Fibroblast of pulmonary artery (primary cell): ENCODE data around the gene AMFR.
"Not testable (repeated sequence)": the region's sequence is repeated elsewhere in the genome, so short reads cannot be mapped to it uniquely, and the experiment has no call there.

Source experiments
- DNase-seq: peaks from one replicate; pipeline ENCODE4 v3.0.0-alpha.2; 2010; ENCODE audit warnings: low read depth
- H3K4me3 ChIP-seq: replicated peaks from 2 replicates; pipeline ENCODE4 v1.5.1; 2011; ENCODE audit warnings: low read depth, mild to moderate bottlenecking, control low read depth, low read length, moderate library complexity
- TF ChIP-seq, protein P1 (sequence below): IDR thresholded peaks from 2 replicates; pipeline ENCODE4 v1.5.1; 2011; ENCODE audit warnings: mild to moderate bottlenecking, control low read depth, low read length, inconsistent platforms; ENCODE audit errors: missing control alignments

AMFR gene

DNA sequence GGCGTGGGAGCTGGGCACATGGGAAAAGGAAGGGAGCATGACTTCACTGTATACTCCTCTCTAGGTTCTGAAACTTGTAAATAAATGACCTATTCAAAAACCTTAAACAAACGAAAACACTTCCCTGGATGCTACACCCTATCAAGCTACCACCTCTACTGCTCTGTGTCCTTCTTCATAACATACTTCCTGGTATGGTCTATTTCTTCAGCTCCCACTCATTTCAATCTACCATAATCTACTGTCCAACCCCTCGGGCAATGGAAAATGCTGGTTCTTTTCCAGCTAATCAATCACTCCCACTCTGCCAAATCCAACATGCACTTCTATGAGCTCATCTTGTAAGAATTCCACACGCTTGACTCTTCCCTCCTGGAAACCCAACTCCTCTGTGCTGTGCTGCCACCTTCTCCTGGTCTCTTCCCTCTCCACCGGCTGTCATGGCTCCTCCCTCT is 42.4 kb downstream of the AMFR start:
- TF ChIP-seq, protein P1, sequence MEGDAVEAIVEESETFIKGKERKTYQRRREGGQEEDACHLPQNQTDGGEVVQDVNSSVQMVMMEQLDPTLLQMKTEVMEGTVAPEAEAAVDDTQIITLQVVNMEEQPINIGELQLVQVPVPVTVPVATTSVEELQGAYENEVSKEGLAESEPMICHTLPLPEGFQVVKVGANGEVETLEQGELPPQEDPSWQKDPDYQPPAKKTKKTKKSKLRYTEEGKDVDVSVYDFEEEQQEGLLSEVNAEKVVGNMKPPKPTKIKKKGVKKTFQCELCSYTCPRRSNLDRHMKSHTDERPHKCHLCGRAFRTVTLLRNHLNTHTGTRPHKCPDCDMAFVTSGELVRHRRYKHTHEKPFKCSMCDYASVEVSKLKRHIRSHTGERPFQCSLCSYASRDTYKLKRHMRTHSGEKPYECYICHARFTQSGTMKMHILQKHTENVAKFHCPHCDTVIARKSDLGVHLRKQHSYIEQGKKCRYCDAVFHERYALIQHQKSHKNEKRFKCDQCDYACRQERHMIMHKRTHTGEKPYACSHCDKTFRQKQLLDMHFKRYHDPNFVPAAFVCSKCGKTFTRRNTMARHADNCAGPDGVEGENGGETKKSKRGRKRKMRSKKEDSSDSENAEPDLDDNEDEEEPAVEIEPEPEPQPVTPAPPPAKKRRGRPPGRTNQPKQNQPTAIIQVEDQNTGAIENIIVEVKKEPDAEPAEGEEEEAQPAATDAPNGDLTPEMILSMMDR, result no peak
- DNase-seq, result peak; percentile 48
- no peak overlapping the region for H3K4me3 ChIP-seq

DNA sequence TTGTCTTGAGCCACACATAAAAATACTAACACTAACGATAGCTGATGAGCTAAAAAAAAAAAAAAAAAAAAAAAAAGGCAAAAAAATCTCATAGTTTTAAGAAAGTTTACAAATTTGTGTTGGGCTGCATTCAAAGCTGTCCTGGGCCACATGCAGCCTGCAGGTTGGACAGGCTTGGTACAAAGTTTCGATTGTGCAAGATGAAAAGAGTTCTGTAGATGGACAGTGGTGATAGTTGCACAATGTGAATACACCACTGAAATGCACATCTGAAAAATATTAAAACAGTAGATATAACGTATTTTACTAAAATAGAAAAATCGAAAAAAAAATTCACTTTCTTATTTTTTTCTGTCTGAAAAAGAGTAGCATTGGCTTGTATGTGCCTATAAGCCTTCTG is 42.9 kb downstream of the AMFR start:
- TF ChIP-seq, protein P1, result no peak
- no peak overlapping the region for H3K4me3 ChIP-seq
- no peak for DNase-seq

DNA sequence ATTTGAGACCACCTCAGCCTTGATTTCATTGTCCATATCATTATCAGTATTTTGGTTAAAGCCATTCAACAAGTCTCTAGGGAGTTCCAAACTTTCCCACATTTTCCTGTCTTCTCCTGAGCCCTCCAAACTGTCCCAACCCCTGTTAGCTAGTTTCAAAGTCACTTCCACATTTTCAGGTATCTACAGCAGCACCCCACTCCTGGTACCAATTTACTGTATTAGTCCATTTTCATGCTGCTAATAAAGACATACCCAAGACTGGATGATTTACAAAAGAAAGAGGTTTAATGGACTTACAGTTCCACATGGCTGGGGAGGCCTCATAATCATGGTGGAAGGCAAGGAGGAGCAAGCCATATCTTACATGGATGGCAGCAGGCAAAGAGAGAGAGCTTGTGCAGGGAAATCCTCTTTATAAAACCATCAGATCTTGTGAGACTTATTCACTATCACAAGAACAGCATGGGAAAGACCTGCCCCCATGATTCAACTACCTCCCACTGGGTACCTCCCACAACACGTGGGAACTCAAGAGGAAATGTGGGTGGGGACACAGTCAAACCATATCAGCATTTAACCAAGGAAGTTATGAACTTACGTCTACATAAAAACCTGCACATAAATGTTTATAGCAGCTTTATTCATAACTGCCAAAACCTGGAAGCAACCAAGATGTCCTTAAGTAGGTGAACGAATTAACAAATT is 44.4 kb downstream of the AMFR start:
- not testable (repeated sequence) for DNase-seq, H3K4me3 ChIP-seq

DNA sequence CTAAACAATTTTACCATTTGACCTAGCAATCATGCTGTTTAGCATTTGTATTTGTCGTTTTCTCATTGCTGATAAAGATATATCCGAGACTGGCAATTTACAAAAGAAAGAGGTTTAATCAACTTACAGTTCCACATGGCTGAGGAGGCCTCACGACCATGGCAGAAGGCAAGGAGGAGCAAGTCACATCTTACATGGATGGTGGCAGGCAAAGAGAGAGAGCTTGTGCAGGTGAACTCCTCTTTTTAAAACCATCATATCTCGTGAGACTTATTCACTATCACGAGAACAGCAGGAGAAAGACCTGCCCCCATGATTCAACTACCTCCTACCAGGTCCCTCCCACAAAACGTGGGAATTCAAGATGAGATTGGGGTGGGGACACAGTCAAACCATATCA is 46.3 kb downstream of the AMFR start:
- H3K4me3 ChIP-seq, DNase-seq: not testable (repeated sequence)

DNA sequence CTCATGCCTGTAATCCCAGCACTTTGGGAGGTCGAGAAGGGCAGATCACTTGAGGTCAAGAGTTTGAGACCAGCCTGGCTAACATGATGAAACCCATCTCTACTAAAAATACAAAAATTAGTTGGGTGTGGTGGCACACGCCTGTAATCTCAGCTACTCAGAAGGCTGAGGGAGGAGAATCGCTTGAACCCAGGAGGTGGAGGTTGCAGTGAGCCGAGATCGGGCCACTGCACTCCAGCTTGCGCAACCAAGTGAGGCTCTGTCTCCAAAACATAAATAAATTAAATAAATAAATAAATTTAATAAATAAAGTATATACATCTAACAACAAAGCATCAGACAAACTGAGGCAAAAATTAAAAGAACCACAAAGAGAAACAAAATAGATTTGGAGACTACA is 49.6 kb downstream of the AMFR start:
- not testable (repeated sequence) for H3K4me3 ChIP-seq, DNase-seq

DNA sequence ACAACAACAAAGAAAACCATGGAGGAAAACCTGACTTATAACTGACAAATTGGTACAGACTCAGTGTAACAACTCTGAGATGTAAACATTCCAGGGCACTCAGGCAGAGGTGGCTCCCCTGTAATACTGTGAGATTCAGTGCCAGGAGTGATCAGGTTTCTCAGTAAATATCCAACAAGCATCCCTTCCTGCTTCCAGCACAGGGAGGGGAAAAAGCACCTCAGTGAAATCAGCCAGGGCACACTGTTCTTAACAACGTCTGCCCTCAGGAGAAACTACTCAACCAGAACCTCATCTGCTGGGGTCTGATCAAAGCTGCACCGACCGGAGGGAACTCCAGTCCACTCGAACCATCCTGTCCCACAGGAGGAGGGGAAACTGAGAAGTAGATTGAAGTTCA is 52.3 kb downstream of the AMFR start:
- TF ChIP-seq, protein P1, result no peak
- DNase-seq, result no peak

DNA sequence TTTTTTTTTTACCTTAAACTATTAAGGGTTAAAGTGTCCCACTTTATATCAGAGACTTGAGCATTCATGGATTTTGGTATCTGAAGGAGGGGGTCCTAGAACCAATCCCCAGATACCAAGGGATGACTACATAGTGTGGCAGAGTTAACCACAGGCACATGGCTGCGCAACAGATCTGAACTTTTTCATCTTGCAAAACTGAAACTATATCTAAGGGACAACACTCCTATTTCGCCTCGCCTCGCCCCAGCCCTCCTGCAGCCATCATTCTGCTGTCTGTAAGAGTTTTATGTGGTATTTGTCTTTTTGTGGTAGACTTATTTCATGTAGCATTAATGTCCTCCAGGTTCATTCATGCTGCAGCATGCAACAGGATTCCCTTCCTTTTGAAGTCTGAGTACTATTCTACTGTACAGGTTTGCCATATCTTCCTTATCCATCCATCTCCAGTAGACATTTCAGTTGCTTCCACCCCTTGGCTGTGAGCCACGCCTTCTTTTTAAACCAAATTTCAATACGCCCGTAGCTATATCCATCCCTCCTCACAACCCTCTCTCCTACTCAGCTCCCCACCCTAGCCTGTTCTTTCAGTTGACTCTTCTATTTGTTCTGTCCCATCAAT is 53.2 kb downstream of the AMFR start:
- TF ChIP-seq, protein P1, result no peak
- H3K4me3 ChIP-seq, result no peak overlapping the region
- no peak for DNase-seq

More for the DNA sequence above, 52.3 kb downstream of the AMFR start:
- no peak overlapping the region for H3K4me3 ChIP-seq

DNA sequence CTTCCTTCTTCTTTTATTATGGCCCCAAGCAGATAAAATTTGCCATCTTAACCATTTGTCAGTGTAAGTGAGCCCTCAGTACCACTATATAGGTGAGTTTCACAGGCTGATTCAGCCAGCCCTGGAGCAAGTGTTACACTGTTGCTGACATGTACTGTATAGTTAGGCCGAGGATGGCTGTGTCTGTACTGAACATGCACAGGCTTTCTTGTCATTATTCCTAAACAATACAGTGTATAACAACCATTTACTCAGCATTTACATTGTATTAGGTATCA is 53.7 kb downstream of the AMFR start:
- TF ChIP-seq, protein P1, result no peak
- no peak overlapping the region for H3K4me3 ChIP-seq
- DNase-seq, result no peak
